MM.1S (cell line): ENCODE data around the gene RHOC.

Source experiments
- CTCF ChIP-seq: fragments of 300-600 bp; sonication (generic); IDR thresholded peaks from 2 replicates; pipeline ENCODE4 v1.5.1; 2016; ENCODE audit warnings: antibody characterized with exemption, low read length, mixed read lengths
- EZH2 ChIP-seq: fragments of 300-600 bp; sonication (generic); optimal IDR thresholded peaks from 2 replicates; pipeline ENCODE3; 2017; ENCODE audit warnings: low read depth, mild to moderate bottlenecking, antibody characterized with exemption, low read length, mixed read lengths

- no peak for TF ChIP-seq CTCF
- no peak for TF ChIP-seq EZH2
Measured at GRCh38 chr1:112698366-112699310, 8.3 kb downstream of the RHOC start.
